NCI-H510A (cell line): ENCODE measurements around the gene CCN6.
"Not testable (repeated sequence)": the region's sequence is repeated elsewhere in the genome, so short reads cannot be mapped to it uniquely, and the experiment has no call there.

Source experiments
- DNase-seq: peaks from one replicate; lab custom pipeline; 2025; lab: John Stamatoyannopoulos, UW

Gene CCN6

DNA sequence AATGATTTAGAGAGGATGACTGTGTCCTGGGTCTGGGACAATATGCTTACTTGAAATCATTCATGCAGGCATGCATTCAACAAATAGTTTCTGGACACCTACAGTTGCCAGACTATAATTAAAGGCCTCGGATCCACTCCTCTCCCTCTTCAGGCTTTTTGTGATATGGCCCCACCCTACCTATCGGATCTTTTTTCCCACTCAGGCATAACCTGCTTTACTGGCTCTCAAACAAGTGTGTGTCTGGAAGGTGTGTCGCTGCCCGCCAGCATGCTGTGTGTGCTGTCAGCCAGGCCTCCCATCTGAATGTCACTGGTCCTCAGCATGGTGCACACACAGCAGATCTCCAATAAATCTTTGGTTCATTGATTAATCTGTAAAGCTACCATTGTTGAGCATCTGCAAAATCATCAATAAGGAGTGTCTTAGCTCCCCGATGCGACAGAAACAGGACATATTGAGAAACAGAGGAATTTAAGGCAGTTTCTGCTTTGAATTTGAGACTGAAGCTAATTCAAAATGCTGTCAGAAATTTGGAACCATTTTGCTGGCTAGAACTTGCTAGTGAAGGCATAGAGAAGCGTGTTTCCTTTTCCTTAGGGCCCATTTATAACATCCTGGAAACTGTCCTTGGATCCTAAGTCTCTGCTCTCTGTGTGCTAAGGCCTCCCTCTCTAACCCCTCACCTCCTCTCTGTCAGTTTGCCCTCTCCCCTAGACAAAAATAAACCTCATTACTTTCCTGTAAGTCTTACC, 23.5 kb upstream of the CCN6 start:
- no peak for DNase-seq

DNA sequence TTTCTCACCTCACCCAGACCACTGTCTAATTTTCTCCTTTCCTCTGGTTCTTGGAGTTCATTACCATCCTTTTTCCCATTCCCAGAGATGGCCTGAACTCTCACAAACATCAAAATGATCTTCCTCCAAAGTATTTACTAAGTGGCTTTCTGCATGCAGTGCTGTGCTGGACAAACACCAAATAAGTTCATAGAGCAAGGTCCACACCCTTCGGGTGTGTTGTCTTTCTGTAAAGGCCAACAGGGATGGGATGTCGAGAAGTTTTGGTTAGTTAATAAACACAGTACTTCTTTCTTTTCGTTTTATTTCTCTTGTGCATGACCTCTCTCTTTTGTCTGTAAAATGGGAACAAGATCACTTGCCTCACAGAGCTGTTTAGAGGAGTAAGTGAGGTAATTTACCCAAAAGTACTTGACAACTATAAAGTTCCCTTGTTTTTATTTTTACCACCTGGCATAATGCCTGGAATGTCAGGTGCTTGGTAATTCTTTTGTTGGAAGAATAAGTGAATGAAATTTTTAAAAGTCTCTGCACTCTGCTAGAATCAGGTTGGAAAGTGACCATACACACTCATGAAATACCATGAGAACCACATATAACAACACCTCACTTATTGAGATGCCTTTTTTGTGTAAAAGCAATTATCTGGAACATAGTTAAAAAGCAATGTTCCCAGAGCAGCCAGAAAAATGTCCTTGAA, 22.8 kb upstream of the CCN6 start:
- DNase-seq, result no peak

DNA sequence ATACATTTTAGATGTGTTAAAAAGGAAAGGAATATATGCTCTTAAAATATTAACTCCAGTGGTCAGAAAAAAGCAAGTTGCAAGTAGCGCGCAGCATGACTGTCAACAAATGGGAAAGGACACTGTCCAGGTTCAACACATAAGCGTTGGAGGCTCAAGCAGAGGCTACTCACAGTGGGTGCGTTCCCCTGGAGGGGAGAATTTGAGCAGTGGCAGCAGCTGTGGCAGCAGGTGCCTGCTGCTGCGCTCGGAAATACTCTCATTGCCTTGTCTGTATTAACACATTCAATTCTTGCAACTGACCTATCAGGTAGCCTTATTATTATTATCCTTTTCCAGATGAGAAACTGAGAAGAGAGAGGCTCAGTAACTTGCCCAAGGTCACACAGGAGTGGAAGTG, 21.9 kb upstream of the CCN6 start:
- no peak for DNase-seq

DNA sequence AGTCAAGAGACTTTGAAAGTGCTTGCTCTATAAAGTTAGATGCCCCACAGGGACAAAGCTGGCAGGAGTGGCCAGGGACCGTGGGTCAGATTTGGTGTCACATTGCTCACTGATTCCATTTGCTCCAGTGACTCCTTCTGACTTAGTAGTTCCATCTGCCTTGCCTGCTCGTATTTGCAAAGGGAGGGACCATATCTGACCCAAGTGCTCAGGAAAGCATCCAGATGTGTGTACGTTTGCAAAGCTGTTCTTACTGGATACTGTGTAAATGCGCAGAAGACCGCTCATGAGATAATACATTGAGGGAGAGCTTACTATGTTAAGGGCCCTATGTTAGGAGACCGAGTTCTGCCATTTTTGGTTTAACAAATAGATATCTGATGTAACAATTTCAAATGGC, 21.2 kb upstream of the CCN6 start:
- DNase-seq, result no peak

DNA sequence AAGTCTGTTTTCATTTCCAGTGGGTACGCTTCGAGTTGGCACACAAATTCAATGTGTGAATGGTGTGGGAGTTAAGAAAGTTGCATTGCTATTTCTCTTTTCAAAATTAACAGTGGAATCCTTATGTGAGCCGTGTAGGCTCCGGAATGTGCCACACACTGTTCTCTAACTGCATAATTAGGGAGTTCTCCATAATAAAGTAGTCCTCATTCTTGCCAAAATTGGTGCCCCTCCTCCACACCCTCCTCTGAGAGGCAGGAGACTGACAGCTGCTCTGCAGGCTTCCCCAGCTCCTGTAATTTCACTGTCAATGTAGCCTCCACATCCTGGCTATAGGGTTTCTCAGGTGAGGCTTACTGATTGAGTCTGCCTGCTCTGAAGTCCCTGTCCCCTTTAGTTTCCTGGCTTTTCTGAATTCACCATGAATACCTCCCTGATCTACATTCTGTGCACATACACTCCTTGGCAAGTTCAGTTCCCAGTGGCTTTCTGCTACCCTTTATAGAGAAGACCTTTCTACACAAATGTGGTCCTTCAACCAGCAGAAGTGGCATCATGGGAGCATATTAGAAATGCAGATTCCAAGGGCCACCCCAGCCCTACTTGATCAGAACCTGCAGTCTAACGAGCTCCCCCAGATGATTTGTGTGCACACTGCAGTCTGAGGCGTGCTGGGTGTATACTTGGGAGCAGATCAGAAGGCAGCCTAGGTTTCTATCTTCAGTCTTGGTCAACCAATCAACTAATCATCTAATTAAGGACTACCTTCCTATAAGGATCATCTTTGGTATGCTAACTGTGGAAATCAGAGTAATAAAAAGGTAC, 19.9 kb upstream of the CCN6 start:
- no peak for DNase-seq

DNA sequence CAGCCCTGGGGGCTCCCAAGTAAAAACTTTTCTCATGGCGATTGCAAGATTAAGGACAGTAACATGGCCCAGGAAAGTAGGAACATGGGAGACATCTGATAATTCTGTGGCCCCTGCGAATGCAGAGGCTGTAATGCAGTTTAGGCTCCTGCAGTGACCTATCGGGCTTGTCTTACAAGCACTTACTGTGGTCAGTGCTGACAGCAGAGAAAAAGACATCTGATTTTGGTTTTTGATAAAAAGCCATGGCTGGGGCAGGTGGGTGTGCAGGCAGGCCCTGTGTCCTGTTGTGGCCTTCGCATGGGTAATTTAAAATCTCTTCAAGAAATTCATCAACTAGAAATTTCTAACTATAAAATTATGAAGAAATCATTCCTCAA, 19.3 kb upstream of the CCN6 start:
- no peak for DNase-seq

DNA sequence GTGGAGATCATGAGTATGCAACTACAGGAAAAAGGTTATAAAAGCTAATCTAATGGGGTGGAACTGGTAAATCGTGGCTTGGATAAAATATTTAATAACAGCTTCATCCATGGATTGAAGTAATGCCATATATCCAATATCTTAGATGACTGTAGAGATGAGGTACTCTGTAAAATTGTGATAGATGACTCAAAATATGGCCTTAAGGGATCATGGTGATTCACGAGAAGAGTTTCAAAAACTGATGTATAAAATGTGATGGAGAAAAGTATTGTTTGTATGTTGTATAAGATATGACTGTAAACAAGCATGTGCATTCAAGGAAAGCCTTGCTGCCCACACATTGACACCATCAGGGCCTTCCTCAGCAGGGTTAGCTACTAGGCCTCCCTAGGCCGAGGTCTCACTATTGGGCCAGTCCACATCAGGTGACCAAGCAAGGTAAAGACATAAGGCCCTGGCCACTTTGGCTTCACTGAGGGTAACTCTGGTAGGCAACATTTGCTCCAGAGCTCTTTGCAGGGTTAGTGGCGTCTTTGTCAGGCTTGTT, 17.7 kb upstream of the CCN6 start:
- DNase-seq, result no peak

DNA sequence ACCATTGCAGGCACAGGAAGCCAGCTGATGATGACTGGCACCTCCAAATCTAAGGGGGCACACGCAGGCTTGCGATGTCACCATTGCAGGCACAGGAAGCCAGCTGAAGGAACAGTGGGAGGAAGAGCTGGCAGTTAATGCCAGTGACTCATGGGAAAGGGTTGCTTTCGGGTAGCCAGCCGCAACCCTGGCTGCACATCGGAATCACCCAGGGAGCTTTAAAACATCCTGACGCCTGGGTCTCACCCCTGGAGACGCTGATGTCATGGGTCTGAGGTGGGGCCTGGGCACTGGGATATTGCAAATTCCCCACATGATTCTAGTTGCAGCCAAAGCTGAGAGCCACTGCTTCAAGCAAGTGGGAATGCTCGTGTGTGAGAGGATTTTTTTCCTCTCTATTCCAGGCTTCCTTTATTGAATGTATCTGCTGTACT, 16.1 kb upstream of the CCN6 start:
- DNase-seq, result no peak

DNA sequence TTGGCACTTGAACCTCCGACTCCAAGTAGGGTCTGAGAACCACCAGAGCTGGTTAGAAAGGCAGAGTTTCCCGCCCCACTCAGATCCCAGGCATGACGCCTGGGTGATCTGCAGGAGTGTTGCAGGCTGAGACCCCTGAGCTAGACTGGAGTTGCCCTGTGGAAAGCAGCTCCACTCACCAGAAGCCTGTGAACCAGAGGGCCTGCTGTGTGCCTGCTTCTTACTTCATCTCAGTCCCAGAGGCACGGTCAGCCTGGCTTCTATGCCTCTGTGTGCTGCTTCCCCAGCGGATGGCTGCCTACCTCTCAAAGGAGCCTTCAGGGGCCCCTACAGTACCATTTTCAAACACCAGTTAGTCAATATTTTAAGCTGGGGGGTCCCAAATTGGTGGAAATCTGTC, 15.6 kb upstream of the CCN6 start:
- no peak for DNase-seq

DNA sequence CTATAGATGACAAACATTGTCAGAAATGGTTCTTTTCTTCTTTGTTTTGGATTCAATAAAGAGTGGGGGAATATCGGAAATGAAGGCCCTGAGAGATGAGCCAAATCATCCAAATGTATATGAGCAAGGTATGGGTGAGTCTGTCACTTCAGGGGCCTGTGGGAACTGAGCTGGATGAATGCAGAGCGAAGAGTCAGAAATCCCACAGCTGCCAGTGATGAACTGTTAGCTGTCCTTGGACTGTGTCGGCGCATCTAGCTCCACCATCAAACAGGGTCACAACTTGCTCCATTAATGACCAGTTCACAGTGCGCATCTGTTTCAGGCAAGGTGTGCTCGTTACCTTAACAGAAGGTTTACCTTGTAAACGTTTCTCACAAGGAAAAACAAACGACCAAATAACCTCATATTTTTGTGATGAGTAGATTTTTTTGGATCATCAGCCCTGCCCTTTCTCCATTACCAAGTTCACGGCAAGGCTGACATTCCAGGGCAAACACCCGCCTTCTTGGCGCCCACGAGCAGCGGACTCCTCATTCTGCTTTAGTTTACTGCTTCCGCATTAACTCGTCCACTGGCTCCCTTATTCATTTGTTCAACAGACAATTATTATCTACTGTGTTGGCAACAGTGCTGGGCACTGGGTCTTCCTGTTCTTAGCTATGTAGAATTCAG, 15.0 kb upstream of the CCN6 start:
- DNase-seq, result no peak

DNA sequence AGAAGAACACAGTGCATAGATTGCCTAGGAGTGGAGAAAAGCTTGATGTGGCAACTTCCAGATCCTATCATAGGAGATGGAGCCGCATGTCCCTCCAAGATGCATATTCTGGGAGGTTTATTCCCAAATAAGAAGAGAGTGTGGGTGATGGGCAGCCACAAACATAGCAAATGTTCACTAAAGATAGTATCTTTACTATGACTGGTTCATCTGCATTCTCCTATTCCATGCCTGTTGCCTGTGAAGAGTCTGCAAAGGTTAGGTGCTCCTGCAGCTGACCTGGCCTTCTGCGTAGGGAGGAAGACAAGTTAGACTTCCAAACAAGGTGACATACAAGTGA, 14.5 kb upstream of the CCN6 start:
- DNase-seq, result no peak

DNA sequence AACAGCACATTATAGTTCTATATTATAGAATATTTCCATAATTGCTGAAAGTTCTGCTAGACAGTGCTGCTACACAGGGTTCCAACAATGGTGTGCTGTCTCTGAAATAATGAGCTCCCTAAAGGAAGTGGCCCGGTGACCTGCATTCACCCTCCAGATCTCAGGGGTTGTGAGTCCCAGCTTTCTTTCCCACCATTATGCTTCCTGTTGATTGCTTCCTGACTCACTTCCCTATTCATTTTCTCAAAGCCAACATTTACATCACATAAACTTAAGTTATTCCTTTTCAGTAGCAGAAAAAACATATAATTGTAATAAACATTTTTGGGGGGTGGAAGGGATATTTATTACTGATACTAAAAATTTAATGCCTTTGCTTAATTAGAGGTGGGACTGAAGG, 12.9 kb upstream of the CCN6 start:
- no peak for DNase-seq

DNA sequence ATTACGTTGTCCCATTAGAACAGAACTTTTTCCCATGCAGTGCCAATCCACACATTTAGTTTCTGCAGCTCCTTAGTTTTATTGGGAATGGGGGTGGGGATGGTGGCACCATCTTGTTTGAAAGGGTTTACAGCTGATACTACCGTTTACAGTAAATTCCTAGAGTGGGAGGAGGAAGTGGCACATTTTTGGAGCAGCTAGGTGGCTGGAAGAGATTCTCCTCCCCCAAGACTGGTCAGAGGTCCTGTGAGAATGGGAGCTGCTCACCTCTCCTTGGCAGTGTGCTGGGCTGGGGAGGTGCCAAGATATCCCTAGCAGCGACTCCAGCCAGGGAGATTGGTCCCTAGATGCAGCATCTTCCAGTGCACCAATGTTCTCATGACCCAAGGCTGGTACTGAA, 12.4 kb upstream of the CCN6 start:
- no peak for DNase-seq

DNA sequence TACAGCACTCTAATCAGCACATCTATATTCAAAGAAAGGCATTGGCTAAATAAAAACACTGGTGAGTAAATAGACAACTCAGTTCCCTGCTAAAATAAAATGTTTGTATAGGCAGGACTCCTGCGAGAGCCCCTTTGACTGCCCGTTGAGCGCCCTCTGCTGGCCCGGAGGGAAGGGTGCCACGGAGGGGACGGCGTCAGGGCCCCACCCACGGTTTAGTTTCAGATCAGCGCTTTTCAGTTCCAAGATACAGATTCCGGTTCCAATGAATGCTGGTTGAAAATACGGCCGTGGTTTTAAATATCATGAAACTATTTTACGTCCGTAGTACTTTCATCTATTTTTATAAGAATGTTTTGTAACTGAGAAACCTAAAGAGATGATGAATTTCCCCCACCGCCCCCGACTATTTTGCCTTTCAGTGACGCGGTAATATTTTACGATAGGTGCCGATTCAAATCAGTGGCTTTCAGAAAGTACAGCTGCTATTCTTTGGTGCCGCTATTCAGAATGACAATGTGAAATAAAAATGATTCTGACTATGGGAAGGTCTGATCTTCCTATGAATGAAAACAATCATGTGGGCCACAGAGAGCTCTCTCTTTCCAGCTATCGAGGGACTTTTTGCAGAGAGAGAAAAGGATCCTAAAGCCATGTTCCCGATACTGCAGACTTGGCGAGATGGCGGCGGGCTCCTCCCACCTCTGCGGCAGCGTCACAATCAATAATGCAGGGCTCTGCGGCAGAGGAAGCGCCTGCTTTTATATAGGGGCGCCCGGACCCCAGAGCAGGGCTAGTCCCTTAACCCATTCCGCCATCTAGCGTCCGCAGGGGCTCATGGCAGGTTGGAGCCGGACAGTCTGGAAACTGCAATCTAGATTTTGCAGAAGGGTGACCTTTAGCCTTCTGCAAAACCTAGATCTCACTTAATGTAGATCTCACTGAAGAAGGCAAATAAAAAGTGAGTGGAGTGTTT, 10.6 kb upstream of the CCN6 start:
- DNase-seq, result peak; percentile 50

DNA sequence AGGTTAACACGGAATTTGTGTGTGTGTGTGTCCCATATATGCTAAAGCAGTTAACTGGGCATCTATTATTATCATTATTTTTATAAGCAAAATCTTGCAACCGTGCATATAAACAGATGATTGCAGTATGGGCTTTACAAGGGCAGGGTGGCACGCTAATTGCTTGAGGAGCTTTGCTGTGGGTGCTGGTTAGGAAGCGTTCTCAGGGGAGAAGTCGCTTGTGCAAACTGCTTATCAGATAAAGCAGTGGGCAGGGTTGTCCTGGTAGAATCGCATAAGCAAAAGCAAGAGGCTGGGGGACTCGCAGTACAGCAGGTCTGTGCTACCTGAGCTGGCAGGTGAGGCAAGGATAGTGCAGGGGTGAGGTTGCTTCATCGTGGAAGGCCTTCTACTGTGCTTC, 9.7 kb upstream of the CCN6 start:
- DNase-seq, result no peak

DNA sequence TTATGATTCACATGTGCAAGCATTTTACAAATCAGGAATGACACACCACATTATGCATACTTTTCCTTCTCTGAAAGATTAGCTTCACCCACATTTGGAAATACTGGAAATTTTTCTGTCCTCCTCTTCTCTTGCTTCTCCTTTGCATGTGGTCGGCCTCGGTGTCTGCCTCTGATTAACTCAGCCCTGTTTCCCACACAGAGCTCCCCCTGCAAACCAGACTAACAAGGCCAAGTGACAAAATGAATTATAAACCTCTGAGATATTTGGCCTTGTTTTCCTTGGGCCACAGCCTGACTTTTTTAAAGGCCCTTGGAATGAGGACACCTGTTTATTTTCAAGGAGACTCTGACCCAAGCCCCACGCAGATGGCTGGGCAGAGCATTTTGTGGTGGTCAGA, 9.0 kb upstream of the CCN6 start:
- no peak for DNase-seq

DNA sequence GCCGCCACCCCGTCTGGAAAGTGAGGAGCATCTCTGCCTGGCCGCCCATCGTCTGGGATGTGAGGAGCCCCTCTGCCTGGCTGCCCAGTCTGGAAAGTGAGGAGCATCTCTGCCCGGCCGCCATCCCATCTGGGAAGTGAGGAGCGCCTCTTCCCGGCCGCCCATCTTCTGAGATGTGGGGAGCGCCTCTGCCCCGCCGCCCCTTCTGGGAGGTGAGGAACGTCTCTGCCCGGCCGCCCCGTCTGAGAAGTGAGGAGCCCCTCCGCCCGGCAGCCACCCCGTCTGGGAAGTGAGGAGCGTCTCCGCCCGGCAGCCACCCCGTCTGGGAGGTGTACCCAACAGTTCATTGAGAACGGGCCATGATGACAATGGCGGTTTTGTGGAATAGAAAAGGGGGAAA, 6.4 kb upstream of the CCN6 start:
- not testable (repeated sequence) for DNase-seq

DNA sequence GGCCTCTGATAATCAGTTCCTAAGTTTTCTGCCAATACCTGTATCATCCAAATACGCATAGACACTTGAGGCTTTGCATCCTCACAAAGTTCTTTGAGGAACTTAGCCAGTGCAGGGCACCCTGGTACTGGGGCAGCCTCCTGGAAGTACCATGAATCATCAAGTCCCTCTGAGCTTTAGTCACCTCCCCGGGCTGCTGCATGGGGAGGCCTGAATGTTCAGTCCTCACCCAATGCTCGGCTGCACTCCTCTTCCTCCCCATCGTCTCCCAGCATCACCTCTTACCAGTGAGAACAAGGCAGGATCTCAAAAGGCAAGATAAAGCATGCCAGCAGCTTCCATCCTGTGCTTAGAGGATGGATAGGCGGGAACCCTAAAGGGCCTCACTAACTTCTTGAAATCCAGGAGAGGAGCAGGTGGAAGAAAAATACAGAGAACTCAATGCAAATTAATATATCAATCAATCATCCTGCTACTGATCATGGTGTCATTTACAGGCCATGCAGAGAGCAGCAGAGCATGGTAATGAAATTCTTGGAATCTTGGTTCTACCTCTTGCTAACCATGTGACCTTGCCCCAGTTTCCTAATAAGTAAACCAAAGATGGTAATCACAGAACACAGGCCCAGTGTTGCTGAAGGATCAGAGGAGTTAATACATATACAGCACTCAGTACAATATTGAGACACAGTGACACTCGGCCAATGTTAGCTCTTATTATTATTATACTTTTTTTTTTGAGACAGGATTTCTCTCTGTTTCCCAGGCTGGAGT, 4.7 kb upstream of the CCN6 start:
- DNase-seq, result no peak

DNA sequence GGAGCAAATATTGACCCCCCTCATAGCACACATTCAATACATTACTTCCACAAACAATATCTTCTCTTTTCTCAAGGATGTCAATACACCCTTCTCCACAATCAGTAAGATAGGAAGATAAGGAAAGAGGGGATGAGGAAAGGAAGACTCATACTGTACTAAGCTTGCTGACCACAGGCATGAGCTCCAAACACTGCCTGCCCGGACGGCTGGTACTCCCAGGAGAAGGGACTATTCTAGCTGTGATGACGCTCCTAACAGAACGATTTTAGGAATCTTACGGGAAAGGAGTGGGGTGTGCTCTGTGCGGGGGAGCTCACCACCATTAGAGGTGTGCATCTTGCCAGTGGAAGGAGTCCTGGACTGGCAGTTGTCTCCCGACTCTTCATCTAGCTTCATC, 3.9 kb upstream of the CCN6 start:
- DNase-seq, result no peak

DNA sequence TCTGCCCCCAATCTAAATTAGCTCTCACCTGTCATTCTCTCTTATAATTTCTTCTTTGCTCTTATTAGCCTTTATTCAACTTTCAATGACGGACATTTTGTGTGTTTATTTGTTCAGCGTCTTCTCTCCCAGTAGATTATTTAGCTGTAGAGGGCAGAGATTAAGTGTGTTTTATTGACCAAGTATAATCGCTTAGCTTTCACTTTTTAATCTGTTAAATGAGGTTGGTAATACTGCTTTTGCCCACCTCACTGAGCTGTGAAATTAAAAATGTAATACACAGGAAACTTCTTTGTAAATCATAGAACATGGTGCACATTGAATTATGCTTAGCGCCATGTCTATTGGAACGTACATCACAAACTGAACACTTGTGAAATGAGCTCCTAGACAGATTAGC, 3.5 kb upstream of the CCN6 start:
- DNase-seq, result no peak
